Mononuclear cell (primary cell): ENCODE measurements around the gene FAM20C. TPM values are rescaled to one million over a fixed set of nuclear protein-coding genes. Genes with fewer than 3 reads are reported as not detected.

ENCODE experiments used
- H3K27me3 ChIP-seq: 2 replicates; pipeline ENCODE4 v1.6.0; 2011; ENCODE audit warnings: low read length, control low read depth; ENCODE audit not compliant: insufficient read depth
- H3K4me1 ChIP-seq: 2 replicates; pipeline ENCODE4 v1.5.1; 2011; ENCODE audit warnings: mild to moderate bottlenecking, low read length, control low read depth; ENCODE audit not compliant: insufficient read depth
- H3K4me3 ChIP-seq: 2 replicates; pipeline ENCODE4 v1.5.1; 2011; ENCODE audit warnings: mild to moderate bottlenecking, low read length, moderate library complexity
- H3K9me3 ChIP-seq: 2 replicates; pipeline ENCODE4 v1.5.1; 2011; ENCODE audit warnings: low read depth, mild to moderate bottlenecking, control low read depth, low read length
- total RNA-seq: library from RNA; depleted of rRNA; stranded (reverse); fragments of >200 nt; gene quantifications from one replicate; pipeline ENCODE4 v1.2.3, GENCODE V29; 2012

FAM20C gene
- total RNA-seq, 1 donor: 15.3 TPM

DNA sequence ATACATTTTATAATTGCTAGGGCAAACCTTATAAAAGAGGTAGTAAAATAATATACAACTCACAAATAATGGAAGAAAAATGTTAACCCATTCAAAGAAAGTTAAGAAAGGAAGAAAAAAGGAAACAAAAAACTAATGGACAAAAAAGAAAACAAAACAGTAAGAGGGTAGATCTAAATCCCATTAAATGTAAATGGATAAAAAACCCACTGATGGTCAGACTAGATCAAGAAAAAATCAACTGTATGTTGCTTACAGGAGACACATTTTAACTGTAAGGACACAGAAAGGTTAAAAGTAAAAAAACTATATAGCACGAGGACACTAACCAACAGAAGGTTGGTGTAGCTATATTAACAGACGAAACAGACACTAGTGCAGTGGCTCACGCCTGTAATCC is 115.6 kb downstream of the FAM20C start:
- Histone ChIP-seq H3K9me3 (peaks cover 4% of the 10 kb centered on the region), H3K4me1 (no peaks in the 10 kb centered on the region), H3K4me3 (no peak overlapping the region), H3K27me3 (no peaks in the 10 kb centered on the region)

DNA sequence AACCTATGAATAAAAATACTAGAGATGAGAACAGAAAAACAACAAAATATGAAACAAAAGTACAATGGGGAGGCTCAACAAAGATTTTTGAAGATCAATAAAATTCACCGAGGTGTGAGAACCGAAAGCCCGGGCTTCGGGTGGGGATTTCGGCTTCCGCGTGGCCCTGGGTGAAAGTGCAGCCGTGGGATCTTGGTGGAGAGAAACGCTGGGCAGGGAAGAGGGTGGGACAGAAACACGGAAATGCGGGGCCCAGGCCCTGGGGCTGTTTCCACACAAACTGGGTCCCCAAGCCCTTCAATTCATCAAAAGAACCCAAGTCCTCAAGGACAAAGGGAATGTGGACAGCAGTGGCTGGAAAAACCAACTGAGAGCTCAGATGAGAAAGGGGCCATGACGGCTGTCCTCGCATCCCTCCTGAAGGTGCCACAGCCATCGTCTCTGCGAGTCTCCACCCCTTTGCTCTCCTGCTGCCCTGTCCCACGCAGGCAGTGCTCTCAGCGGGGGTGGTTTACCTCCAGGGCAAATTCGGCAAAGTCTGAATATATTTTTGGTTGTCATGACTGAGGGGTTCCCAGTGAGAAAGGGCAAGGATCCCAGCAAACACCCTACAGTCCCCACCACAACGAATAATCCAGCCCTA is 117.3 kb downstream of the FAM20C start:
- Histone ChIP-seq H3K4me3 (no peak overlapping the region), H3K9me3 (peaks cover 4% of the 10 kb centered on the region), H3K4me1 (no peaks in the 10 kb centered on the region), H3K27me3 (no peaks in the 10 kb centered on the region)

Other genes with a start within 250 kb of the FAM20C start
- gene FOXL3, start 97.6 kb downstream of the FAM20C start, total RNA-seq: not detected